ENCODE measurements around the gene C2orf72.

C2orf72 gene

GRCh38 chr2:231011526-231011925 lies 25.8 kb upstream of the C2orf72 start:
- no peak for TF ChIP-seq CTCF (conservative IDR thresholded peaks at IDR 0.05; ENCODE audit: control insufficient read depth, insufficient read depth, low read depth, low read length)
- no peak overlapping the region for H3K4me3 ChIP-seq (ENCODE audit: control insufficient read depth, low read depth, low read length)
- DNase-seq (ENCODE audit: low read depth): no peak

DNA sequence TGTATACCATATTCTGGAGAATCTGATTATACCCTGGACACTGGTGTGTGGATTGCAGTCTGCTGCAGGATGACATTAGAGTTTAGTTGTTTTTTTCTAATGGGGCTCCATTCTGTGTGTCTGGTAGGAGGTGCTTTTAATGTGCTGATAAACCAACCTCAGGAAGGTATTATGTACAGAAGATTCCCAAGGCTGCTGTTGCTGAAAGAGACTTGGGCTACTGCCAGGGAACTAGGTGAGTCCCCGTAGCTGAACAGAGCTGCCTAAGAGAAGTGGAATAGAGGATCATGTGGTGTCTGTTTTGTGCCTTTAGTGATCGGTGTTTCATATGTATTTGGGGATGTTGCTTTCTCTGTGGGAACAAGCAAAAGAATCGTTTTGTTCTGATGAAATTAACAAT lies 24.9 kb upstream of the C2orf72 start:
- no peak for TF ChIP-seq CTCF (conservative IDR thresholded peaks at IDR 0.05; ENCODE audit: control insufficient read depth, insufficient read depth, low read depth, low read length)
- no peak overlapping the region for H3K4me3 ChIP-seq (ENCODE audit: control insufficient read depth, low read depth, low read length)
- DNase-seq (ENCODE audit: low read depth): no peak

DNA sequence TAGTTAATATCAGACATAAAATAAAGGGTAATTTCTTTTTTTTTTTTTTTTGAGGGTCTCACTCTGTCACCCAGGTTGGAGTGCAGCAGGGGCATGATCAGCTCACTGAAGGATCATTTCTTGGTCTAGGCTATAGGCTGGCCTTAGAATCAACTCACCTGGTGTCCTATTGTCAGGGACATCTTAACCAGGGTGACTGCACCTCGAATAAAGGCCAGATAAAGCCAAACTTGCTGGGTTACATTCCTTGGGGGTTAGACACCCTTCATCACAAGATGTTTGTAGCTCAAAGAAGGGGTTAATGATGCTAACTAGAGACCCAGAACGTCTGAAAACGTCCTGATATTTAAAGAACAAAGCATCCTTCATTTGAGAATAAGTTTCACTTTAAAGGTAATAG lies 23.5 kb upstream of the C2orf72 start:
- H3K4me3 ChIP-seq (ENCODE audit: control insufficient read depth, low read depth, low read length): no peak overlapping the region
- no peak for DNase-seq (ENCODE audit: low read depth)
- no peak for TF ChIP-seq CTCF (conservative IDR thresholded peaks at IDR 0.05; ENCODE audit: control insufficient read depth, insufficient read depth, low read depth, low read length)

DNA sequence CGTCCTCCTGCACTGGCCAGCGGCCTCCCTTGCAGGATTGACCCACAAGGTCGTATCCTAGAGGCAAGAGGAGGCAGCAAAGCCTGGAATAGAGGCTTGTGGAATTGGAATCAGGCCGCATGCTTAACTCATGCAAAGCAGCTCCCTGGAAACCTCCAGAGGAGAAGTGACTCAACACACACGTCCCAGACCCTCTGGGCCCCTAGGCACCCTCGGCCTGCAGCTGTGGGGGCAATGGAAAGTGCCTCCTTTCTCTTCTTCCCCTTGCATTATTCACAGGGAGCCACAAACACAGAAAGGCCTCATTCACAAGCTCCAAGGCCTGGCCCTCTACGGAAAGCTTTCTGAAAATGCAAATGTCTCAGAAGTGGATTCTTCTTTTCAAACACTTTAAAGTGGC lies 21.8 kb upstream of the C2orf72 start:
- no peak for DNase-seq (ENCODE audit: low read depth)
- no peak overlapping the region for H3K4me3 ChIP-seq (ENCODE audit: control insufficient read depth, low read depth, low read length)
- no peak for TF ChIP-seq CTCF (conservative IDR thresholded peaks at IDR 0.05; ENCODE audit: control insufficient read depth, insufficient read depth, low read depth, low read length)

DNA sequence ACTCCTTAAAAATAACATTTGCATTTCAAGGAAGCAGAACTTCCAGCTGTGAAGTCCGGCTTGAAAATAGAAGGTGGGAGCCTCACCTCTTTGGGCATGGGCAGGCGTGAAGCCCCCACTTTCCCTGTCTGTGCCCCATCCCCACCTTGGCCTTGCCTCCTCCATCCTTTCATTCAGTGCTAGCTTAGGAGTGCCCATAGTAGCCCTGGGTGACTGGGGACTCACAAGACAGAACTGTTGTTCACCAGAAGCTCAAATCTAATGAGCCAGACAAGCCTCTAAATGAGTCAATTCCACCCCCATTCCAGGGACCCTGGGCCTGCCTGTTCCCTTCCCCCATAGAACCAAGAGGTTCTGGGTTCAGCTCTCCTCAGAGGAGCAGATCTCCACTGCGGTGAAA lies 21.4 kb upstream of the C2orf72 start:
- H3K4me3 ChIP-seq (ENCODE audit: control insufficient read depth, low read depth, low read length): no peak overlapping the region
- no peak for DNase-seq (ENCODE audit: low read depth)
- no peak for TF ChIP-seq CTCF (conservative IDR thresholded peaks at IDR 0.05; ENCODE audit: control insufficient read depth, insufficient read depth, low read depth, low read length)

- TF ChIP-seq CTCF (conservative IDR thresholded peaks at IDR 0.05; ENCODE audit: control insufficient read depth, insufficient read depth, low read depth, low read length): no peak
- no peak overlapping the region for H3K4me3 ChIP-seq (ENCODE audit: control insufficient read depth, low read depth, low read length)
- peak; percentile 4 for DNase-seq (ENCODE audit: low read depth)
These were observed 20.6 kb upstream of the C2orf72 start for GRCh38 chr2:231016566-231017230.

DNA sequence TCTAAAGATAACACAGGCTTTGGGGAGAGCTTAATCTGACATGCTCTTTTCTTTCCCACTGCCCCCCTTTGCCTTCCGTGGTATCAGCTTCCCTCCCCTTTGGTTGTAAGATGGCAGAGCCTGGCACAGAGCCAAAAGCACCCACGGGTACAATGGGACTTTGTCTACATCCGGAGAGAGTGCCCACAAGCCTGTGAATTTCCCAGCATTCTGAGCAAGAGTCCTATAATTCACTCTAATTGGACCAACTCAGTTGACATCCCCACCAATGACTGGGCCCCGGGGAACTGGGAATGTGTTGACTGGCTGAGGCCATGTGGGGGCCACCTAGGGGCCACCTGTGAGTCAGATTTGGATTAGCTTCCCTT lies 20.1 kb upstream of the C2orf72 start:
- H3K4me3 ChIP-seq (ENCODE audit: control insufficient read depth, low read depth, low read length): no peak overlapping the region
- TF ChIP-seq CTCF (conservative IDR thresholded peaks at IDR 0.05; ENCODE audit: control insufficient read depth, insufficient read depth, low read depth, low read length): no peak
- DNase-seq (ENCODE audit: low read depth): peak; percentile 4

Data from fibroblast of mammary gland (primary cell).